HepG2 (cell line): ENCODE data around the gene CD8A. TPM values are rescaled to one million over a fixed set of nuclear protein-coding genes. Genes with fewer than 3 reads are reported as not detected.

Source experiments
- ATAC-seq: fragments of 200-7000 bp; cut with Tn5 transposase; 3 replicates; pipeline ENCODE4 v1.9.1; 2020; ENCODE audit warnings: mild to moderate bottlenecking, moderate library complexity
- BruUV-seq: library from RNA; stranded (reverse); fragments of 400-500 nt; replicated peaks from 2 replicates; lab custom pipeline; 2021; lab: Mats Ljungman, UMichigan
- CTCF ChIA-PET: fragments of 300-600 bp; formaldehyde crosslinking; extraction: SDS; loops from one replicate; lab custom pipeline; 2021; ENCODE audit warnings: low total read pairs, inconsistent platforms, low intra/inter-chr PET ratio; lab: Yijun Ruan, JAX
- POLR2A ChIA-PET: fragments of 350-600 bp; sonication (Branson Sonifier 250); formaldehyde crosslinking; loops from one replicate; lab custom pipeline; 2020; ENCODE audit warnings: antibody characterized with exemption, inconsistent platforms; lab: Yijun Ruan, JAX
- DNase-seq: peaks from one replicate; pipeline ENCODE4 v3.0.0-alpha.2; 2015; ENCODE audit warnings: low spot score
- FAIRE-seq: peaks from 3 replicates; lab custom pipeline; 2011; peaks lifted over from hg19 to GRCh38; lab: Jason Lieb, UNC
- H2AFZ ChIP-seq: one replicate; pipeline ENCODE4 v1.6.1; 2011; ENCODE audit warnings: low read length, inconsistent platforms
- H3K27ac ChIP-seq: fragments of 300-600 bp; 3 replicates; pipeline ENCODE4 v1.8.0; 2011; ENCODE audit warnings: mixed run types, mild to moderate bottlenecking, mixed read lengths, low read length, inconsistent platforms; ENCODE audit not compliant: insufficient read depth; ENCODE audit errors: extremely low read length
- H3K27me3 ChIP-seq, 2 experiments: fragments of 200-600 bp in 1 of 2; 2 replicates in 1 of 2; 3 replicates in 1 of 2; pipeline versions ENCODE4 v1.6.0 to v1.8.0; 2011; ENCODE audit warnings: low read length in 2 of 2, mild to moderate bottlenecking in 2 of 2, moderate library complexity in 2 of 2, inconsistent platforms in 1 of 2; ENCODE audit not compliant: insufficient read depth in 2 of 2, control insufficient read depth in 1 of 2
- H3K36me3 ChIP-seq, 2 experiments: fragments of 200-600 bp in 1 of 2; replicated peaks in 1 of 2; 2 replicates in 1 of 2; 3 replicates in 1 of 2; pipeline versions ENCODE4 v1.5.1 to v1.8.0; 2011; ENCODE audit warnings: low read length in 2 of 2, inconsistent platforms in 1 of 2; ENCODE audit not compliant: insufficient read depth in 2 of 2, control insufficient read depth in 1 of 2
- H3K4me1 ChIP-seq: 2 replicates; pipeline ENCODE4 v1.5.1; 2012; ENCODE audit warnings: low read length, inconsistent platforms; ENCODE audit not compliant: insufficient read depth
- H3K4me2 ChIP-seq: 2 replicates; pipeline ENCODE4 v1.6.0; 2011; ENCODE audit warnings: low read depth, low read length, inconsistent platforms
- H3K4me3 ChIP-seq, 3 experiments: fragments of 200-600 bp in 1 of 3; sonication (generic), shearing (Covaris generic) in 1 of 3; replicated peaks in 1 of 3; 2 replicates each; pipeline ENCODE4 v1.5.1; 2011 to 2016; ENCODE audit warnings: low read length in 3 of 3, inconsistent platforms in 2 of 3, low read depth in 2 of 3, mild to moderate bottlenecking in 2 of 3, control low read depth in 1 of 3, mixed read lengths in 1 of 3; ENCODE audit not compliant: insufficient read depth in 1 of 3
- H3K79me2 ChIP-seq: one replicate; pipeline ENCODE4 v1.6.1; 2011; ENCODE audit warnings: low read length, inconsistent platforms; ENCODE audit not compliant: insufficient read depth
- H3K9ac ChIP-seq: 2 replicates; pipeline ENCODE4 v1.6.0; 2011; ENCODE audit warnings: mild to moderate bottlenecking, low read depth, low read length, inconsistent platforms; ENCODE audit not compliant: insufficient read depth
- H3K9me3 ChIP-seq: 2 replicates; pipeline ENCODE4 v1.5.1; 2012; ENCODE audit warnings: mild to moderate bottlenecking, low read length
- H4K20me1 ChIP-seq: 2 replicates; pipeline ENCODE4 v1.6.0; 2011; ENCODE audit warnings: inconsistent platforms, mild to moderate bottlenecking, low read length, moderate library complexity; ENCODE audit not compliant: insufficient read depth
- DNMT1 ChIP-seq: sonication (generic); formaldehyde crosslinking; IDR thresholded peaks from 2 replicates; pipeline ENCODE4 v1.5.1; 2020; ENCODE audit warnings: mild to moderate bottlenecking, missing genetic modification reagents
- FOXJ3 ChIP-seq: sonication (generic); formaldehyde crosslinking; IDR thresholded peaks from 2 replicates; pipeline ENCODE4 v1.4.0; 2020; ENCODE audit warnings: missing genetic modification reagents, mild to moderate bottlenecking, borderline replicate concordance
- HES4 ChIP-seq: sonication (generic); formaldehyde crosslinking; IDR thresholded peaks from 2 replicates; pipeline ENCODE4 v1.9.0; 2021; ENCODE audit warnings: mild to moderate bottlenecking, missing genetic modification reagents, borderline replicate concordance
- MLLT10 ChIP-seq: sonication (generic); formaldehyde crosslinking; IDR thresholded peaks from 2 replicates; pipeline ENCODE4 v1.4.0; 2020; ENCODE audit warnings: missing genetic modification reagents
- TEAD3 ChIP-seq: optimal IDR thresholded peaks from 2 replicates; pipeline ENCODE3; 2016; ENCODE audit warnings: borderline replicate concordance
- TERF1 ChIP-seq: sonication (generic); formaldehyde crosslinking; IDR thresholded peaks from 2 replicates; pipeline ENCODE4 v1.8.0; 2022; ENCODE audit warnings: mild to moderate bottlenecking, missing genetic modification reagents, moderate library complexity
- ZFP37 ChIP-seq: sonication (generic); formaldehyde crosslinking; IDR thresholded peaks from 2 replicates; pipeline ENCODE4 v1.4.0; 2020; ENCODE audit warnings: missing genetic modification reagents, borderline replicate concordance
- ZNF160 ChIP-seq: sonication (generic); formaldehyde crosslinking; IDR thresholded peaks from 2 replicates; pipeline ENCODE4 v1.8.0; 2022; ENCODE audit warnings: mild to moderate bottlenecking, inconsistent platforms, missing genetic modification reagents
- ZNF232 ChIP-seq: sonication (generic); formaldehyde crosslinking; IDR thresholded peaks from 2 replicates; pipeline ENCODE4 v1.4.0; 2020; ENCODE audit warnings: missing genetic modification reagents, borderline replicate concordance
- ZNF317 ChIP-seq: sonication (generic); formaldehyde crosslinking; IDR thresholded peaks from 2 replicates; pipeline ENCODE4 v1.5.0; 2020; ENCODE audit warnings: mild to moderate bottlenecking, missing genetic modification reagents
- ZNF33A ChIP-seq: sonication (generic); formaldehyde crosslinking; IDR thresholded peaks from 2 replicates; pipeline ENCODE4 v1.5.1; 2020; ENCODE audit warnings: missing genetic modification reagents, mild to moderate bottlenecking, moderate library complexity, borderline replicate concordance
- ZNF557 ChIP-seq: sonication (generic); formaldehyde crosslinking; IDR thresholded peaks from 2 replicates; pipeline ENCODE4 v1.4.0; 2020; ENCODE audit warnings: missing genetic modification reagents
- ZNF747 ChIP-seq: sonication (generic); formaldehyde crosslinking; IDR thresholded peaks from 2 replicates; pipeline ENCODE4 v1.8.1; 2023; ENCODE audit warnings: missing genetic modification reagents, mild to moderate bottlenecking, borderline replicate concordance
- ZZZ3 ChIP-seq: sonication (generic); formaldehyde crosslinking; IDR thresholded peaks from 2 replicates; pipeline ENCODE4 v1.4.0; 2020; ENCODE audit warnings: missing genetic modification reagents, mild to moderate bottlenecking, borderline replicate concordance
- WGBS: methylation state at CpG from one replicate; pipeline ENCODE4 v1.1.6; 2017; ENCODE audit warnings: low lambda C conversion rate; 5-methylcytosine and 5-hydroxymethylcytosine counted together
- in situ Hi-C: cut with HindIII; loops from 2 replicates; pipeline ENCODE4 v1.10.0; 2017; ENCODE audit warnings: low pct_unique_long_range_greater_than_20kb; ENCODE audit not compliant: extremely low pct_ligation_motif_present
- intact Hi-C: fragments of 100-400 bp; cut with micrococcal nuclease; formaldehyde crosslinking; loops from one replicate; pipeline ENCODE4 v1.10.0; 2022; ENCODE audit not compliant: unreplicated experiment
- polyA plus RNA-seq, 8 experiments: library from polyadenylated mRNA; depleted of rRNA in 3 of 8; stranded (reverse) in 7 of 8; unstranded in 1 of 8; fragments of >200 nt; fragmentation: Illumina TruSeq in 4 of 8; extraction: Trizol in 4 of 8; gene quantifications; 2 replicates each; pipeline versions ENCODE4 v1.2.1 to v1.2.3, GENCODE V29; 2011 to 2016; ENCODE audit warnings: low read depth in 4 of 8, missing spikeins in 1 of 8, mixed read lengths in 1 of 8; ENCODE audit not compliant: insufficient read depth in 1 of 8
- total RNA-seq, 5 experiments: library from RNA; depleted of rRNA; stranded (reverse); fragments of >200 nt; fragmentation: Illumina TruSeq; extraction: Trizol; gene quantifications; 2 replicates each; pipeline ENCODE4 v1.2.3, GENCODE V29; 2016; ENCODE audit warnings: low read depth in 1 of 5
- TF ChIP-seq, protein P1 (sequence below): sonication (generic); formaldehyde crosslinking; IDR thresholded peaks from 2 replicates; pipeline ENCODE4 v1.4.0; 2020; ENCODE audit warnings: missing genetic modification reagents, mild to moderate bottlenecking, borderline replicate concordance
- TF ChIP-seq, protein P2 (sequence below): IDR thresholded peaks from 2 replicates; pipeline ENCODE4 v1.6.1; 2016

The CD8A gene
- total and polyA plus RNA-seq, 2 of the 13 experiments (the other 11 are each of a cell fraction or from before 2014, with no cell fraction given) = 0.09 TPM; not detected in 1

DNA sequence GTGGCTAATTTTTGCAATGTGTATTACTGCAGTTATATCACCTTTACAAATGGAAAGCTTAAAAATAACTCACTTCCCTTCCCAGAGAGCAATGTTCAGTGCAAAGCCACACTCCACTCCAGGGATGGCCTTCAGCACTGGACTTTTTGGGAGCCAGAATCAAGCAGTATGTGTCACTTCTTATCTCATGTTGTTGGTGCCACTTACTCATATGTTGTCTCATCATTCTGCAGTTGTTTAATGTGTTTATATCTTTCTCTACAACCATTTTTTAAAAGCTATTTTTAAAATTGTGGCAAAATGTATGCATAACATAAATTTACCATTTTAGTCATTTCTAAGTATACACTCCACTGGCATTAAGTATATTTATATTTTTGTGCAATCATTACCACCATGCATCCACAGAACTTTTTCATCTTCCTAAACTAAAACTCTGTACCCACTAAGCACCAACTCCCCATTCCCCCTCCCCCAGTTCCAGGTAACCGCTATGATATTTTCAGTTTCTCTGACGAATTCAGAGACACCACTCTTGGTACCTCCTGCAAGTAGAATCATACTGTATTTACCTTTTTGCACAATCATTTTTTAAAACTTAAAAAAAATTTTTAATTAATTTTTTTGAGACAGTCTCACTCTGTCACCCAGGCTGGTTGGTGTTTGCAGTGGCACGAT lies 32.1 kb upstream of the CD8A start (continued):
- TF ChIP-seq ZNF317 (no peak), ZFP37 (CRISPR knock-in tag) (no peak), DNMT1 (CRISPR knock-in tag) (no peak)
- TF ChIP-seq, all 625 proteins: peak for 0

DNA sequence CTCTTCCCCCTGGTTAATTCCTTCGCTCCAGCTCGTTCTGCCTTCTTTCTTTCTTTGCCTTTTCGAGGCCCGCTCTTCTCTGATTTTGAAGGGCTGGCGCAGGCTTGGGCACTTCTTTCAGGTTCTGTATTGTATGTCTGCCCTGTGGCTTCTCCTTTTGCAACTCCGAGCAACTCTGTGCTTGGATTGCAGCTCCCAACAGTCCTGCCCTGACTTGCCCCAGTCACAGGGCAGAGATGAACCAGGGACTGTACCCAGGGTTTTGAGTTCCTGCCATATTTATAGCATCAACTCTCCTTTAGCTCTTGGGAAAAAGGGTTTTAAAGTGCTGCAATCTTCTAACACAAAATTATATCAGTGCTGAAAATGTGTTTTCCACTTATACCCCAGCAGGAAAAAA lies 31.1 kb upstream of the CD8A start:
- Histone ChIP-seq H4K20me1 (no peaks in the 10 kb centered on the region), H3K9me3 (peaks cover 14% of the 10 kb centered on the region), H3K79me2 (no peaks in the 10 kb centered on the region), H3K27ac (no peak overlapping the region), H3K27me3 (peaks cover 0 to 24% of the 10 kb centered on the region in 2 experiments; a peak in 4 of 5 replicates), H3K9ac (no peak overlapping the region), H3K4me3 (no peak overlapping the region), H3K36me3 (no peaks in the 10 kb centered on the region), H3K4me1 (peaks cover 15% of the 10 kb centered on the region), H3K4me2 (no peak overlapping the region), H2AFZ (no peak overlapping the region)
- DNase-seq (no peak), FAIRE-seq (no peak), ATAC-seq (no peak)
- in situ Hi-C loops = loop anchor here (25.0 kb wide), 1 partner anchor 115 kb away; the partner anchor contains the start of gene RGPD1
- ChIA-PET CTCF (no interaction called here), POLR2A (no interaction called here)
- 64% methylated on average over 6 of the region's 6 CpGs for WGBS
- TF ChIP-seq ZNF232 (CRISPR knock-in tag) (no peak), ZZZ3 (CRISPR knock-in tag) (no peak), ZNF160 (CRISPR knock-in tag) (no peak), FOXJ3 (CRISPR knock-in tag) (no peak), TERF1 (CRISPR knock-in tag) (no peak), ZNF557 (no peak), TEAD3 (CRISPR knock-in tag) (no peak), MLLT10 (CRISPR knock-in tag) (no peak), ZNF747 (CRISPR knock-in tag) (no peak), HES4 (no peak), ZNF33A (CRISPR knock-in tag) (no peak)
- TF ChIP-seq, protein P1, sequence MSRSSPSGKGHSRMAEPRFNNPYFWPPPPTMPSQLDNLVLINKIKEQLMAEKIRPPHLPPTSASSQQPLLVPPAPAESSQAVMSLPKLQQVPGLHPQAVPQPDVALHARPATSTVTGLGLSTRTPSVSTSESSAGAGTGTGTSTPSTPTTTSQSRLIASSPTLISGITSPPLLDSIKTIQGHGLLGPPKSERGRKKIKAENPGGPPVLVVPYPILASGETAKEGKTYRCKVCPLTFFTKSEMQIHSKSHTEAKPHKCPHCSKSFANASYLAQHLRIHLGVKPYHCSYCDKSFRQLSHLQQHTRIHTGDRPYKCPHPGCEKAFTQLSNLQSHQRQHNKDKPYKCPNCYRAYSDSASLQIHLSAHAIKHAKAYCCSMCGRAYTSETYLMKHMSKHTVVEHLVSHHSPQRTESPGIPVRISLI (CRISPR knock-in tag) = no peak
- TF ChIP-seq, protein P2, sequence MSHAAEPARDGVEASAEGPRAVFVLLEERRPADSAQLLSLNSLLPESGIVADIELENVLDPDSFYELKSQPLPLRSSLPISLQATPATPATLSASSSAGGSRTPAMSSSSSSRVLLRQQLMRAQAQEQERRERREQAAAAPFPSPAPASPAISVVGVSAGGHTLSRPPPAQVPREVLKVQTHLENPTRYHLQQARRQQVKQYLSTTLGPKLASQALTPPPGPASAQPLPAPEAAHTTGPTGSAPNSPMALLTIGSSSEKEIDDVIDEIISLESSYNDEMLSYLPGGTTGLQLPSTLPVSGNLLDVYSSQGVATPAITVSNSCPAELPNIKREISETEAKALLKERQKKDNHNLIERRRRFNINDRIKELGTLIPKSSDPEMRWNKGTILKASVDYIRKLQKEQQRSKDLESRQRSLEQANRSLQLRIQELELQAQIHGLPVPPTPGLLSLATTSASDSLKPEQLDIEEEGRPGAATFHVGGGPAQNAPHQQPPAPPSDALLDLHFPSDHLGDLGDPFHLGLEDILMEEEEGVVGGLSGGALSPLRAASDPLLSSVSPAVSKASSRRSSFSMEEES (CRISPR knock-in tag) = no peak
- intact Hi-C loops = no loop called here
- no TSS peak for BruUV-seq
